NCI-H1436 treated with DMSO at 0.1 percent for 48 hours (cell line): ENCODE data around the gene SEM1.
"Not testable (repeated sequence)": the region's sequence is repeated elsewhere in the genome, so short reads cannot be mapped to it uniquely, and the experiment has no call there.

Experiments
- DNase-seq: peaks from one replicate; lab custom pipeline; 2025; lab: John Stamatoyannopoulos, UW

Gene SEM1

DNA sequence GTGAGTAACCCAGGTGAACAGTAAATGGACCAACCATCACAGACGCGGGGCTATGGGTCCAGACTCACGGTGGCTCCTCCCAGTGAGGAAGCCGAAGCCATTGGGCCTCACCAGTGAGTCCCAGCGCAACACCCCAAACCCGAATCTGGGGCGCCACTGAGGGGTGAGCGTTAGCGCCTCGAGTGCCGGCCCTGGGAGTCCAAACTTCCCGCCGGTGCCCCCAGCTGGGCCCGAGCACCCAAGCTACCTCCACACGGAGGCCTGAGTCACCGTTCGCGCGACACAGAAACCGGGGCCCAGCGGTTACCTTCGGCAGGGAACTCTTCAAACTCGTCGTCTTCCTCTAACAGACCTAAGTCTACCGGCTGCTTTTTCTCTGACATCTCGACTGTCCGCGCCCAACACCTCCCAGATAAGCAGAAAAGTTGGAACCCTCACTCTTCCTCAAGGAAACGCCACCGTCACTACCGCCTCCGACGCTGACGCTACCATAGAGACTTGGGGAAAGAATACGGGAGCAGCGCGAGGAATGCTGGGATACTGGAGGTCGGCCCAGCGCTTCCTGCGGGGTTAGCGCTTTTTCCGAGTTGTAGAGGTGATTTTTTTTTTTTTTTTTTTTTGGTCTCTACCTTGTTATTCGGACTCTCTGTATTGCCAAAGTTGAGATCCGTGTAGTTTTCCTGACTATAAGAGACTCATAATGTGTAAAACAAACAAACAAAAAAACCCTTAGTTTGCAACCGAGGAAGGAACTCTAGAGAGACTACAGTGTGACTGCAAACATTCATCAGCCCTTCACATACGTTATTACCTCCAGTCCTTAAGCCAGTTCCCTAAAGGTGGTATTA, at the start of gene SEM1:
Gene SEM1, minus strand, starts transcription at position 466 of the 848 bp plus-strand sequence. Its CDS starts 83 bp downstream, at position 383.
- DNase-seq: no peak

DNA sequence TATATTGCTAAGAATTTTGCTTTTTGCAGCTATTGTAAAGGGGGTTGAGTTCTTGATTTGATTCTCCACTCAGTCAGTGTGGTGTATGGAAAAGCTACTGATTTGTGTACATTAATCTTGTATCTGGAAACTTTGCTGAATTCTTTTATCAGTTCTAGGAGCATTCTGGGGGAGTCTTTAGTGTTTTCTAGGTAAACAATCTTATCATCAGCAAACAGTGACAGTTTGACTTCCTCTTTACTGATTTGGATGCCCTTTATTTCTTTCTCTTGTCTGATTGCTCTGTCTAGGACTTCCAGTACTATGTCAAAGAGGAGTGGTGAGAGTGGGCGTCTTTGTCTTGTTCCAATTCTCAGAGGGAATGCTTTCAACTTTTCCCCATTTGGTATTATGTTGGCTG, 48.2 kb upstream of the SEM1 start:
- not testable (repeated sequence) for DNase-seq

DNA sequence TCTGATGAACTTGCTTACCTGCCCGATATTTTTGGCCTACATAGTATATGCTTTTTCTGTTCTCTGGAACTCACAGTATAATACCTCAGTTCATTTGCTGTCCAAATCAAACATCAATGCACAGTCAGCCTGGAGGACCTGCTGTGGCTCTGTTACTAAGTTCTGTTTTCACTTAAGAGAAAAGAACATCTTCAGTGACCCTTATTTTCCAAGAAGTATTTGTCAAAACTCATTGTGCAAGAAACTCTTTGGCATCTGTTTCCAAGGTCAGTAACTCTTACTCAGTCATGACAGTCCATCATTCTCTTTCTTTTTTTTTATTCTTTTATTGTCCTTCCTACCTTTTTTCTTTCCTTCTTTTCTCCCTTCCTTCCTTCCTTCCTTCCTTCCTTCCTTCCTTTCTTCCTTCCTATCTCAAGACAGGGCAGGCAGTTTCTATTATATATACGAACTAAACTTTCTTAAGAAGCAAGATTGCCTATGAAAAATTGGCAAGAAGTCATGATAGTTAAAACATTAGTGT, 37.8 kb upstream of the SEM1 start:
- no peak for DNase-seq

DNA sequence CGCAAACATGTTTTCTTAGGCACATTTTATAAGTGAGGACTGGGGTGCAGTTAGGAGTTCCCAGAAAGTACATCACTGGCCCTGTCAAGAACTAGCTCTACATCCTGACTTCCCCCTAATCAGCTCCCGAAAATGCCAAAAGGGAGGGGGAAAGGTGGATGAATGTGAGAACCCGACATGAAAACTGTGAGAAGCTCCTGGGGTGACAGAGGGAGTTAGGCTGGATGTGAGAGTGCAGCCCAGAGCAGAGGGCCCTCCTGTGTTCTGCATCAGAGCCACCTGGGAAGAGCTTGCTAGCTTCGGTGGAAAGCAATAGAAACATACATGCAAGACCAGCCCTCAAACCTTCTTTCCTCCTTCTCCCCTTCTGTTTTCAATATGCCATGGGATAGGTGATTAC, 30.5 kb upstream of the SEM1 start:
- DNase-seq: no peak

- no peak for DNase-seq
These were observed 30.0 kb upstream of the SEM1 start for GRCh38 chr7:96739609-96740008.

DNA sequence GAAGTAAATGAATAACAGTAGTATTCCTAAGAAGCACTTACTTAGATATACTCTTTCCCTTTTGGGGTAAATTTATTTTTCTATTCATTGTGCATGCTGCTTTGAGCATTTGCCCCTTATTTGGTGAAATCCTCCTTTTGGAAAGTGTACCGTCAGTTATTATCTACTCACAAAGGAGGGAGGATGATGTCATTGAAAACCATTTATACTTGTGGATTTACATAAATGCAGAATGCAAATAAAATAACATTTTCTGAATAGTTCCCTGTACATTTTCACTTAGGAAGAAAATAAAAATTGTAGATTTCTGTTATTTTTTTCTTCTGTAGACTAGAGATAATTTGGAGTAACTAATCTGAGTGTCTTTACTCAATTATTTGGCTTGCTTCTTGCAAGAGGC, 29.5 kb upstream of the SEM1 start:
- no peak for DNase-seq

- DNase-seq: no peak
These were observed 29.1 kb upstream of the SEM1 start for GRCh38 chr7:96738705-96739104.

DNA sequence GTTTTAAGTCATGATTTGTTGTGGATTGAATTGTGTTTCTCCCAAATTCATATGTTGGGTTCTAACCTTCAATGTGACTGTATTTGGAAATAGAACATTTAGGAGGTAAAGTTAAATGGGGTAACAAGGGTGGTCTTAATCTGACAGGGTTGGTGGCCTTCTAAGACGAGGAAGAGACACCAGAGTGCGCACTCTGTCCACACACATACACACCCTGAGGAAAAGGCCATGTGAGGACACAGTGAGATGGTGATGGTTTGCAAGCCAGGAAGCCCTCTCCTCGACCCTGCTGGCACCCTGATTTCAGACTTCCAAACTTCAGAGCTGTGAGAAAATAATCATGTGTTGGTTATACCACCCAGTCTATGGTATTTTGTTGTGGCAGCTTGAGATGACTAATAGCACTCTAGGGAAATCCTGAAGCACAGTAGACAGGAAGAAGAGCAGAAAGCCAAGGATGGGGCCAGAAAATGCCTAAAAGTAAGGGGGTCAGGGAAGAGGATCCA, 28.0 kb upstream of the SEM1 start:
- DNase-seq: no peak

GRCh38 chr7:96734343-96734742, 24.7 kb upstream of the SEM1 start:
- peak; percentile 44 for DNase-seq

DNA sequence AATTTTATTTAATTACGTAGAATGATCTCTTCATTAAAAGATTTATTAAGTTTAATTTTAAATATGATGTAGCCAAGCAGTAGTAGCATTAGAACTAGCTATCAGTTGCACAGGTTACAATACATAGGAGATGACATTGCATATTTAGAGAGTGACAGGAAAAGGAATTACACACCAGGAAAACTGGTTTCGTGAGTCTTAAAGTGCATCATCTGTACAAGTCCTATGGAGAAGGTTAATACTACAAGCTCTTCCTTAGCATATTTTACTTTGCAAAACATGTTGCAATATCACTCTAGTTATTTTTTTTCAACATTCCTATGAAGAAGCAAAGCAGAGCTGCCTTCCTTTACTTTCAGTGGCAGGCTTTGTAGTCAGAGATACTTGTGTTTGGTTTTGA, 20.2 kb upstream of the SEM1 start:
- DNase-seq: no peak

DNA sequence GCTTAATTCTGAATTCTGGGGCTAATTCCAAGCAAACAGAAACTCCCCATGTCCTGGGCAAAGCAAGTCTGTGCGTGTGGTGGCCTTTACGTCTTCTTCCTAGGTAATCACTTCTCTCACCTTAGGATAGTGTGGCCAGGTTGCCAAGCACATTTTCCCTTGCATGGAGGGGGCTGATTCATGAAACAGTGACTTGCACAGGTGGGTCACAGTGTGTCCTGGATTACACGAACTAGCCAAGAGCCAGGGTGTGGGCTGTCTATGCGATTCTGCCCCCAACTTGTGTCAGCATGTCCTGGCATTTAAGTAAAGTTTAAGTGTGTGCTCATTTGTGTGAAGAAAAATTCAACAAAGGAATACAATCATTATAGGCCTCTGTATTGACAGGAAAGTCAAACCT, 18.5 kb upstream of the SEM1 start:
- no peak for DNase-seq

GRCh38 chr7:96727534-96728088, 18.0 kb upstream of the SEM1 start:
- no peak for DNase-seq

DNA sequence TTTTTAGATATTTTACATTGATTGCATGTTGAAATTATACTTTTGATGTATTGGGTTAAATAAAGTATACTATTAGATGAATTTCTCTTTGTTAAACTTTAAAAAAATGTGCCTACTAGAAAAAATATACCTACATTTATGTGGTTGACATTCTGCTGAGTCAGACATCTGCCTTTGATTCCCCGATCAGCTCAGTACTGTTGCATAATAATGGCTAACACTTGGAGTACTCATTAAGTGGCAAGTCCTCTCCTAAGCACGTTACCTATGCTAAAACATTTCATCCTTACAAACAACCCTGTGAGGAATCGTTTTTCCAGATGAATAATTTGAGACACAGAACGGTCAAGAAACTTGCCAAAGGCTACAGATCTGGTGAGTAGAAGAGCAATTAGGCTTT, 14.0 kb upstream of the SEM1 start:
- DNase-seq: peak; percentile 21

DNA sequence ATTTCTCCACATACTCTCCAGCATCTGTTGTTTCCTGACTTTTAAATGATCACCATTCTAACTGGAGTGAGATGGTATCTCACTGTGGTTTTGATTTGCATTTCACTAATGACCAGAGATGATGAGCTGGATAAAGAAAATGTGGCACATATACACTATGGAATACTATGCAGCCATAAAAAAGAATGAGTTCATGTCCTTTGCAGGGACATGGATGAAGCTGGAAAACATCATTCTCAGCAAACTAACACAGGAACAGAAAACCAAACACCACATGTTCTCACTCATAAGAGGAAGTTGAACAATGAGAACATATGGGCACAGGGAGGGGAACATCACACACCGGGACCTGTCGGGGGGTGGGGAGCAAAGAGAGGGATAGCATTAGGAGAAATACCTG, 13.3 kb upstream of the SEM1 start:
- not testable (repeated sequence) for DNase-seq

DNA sequence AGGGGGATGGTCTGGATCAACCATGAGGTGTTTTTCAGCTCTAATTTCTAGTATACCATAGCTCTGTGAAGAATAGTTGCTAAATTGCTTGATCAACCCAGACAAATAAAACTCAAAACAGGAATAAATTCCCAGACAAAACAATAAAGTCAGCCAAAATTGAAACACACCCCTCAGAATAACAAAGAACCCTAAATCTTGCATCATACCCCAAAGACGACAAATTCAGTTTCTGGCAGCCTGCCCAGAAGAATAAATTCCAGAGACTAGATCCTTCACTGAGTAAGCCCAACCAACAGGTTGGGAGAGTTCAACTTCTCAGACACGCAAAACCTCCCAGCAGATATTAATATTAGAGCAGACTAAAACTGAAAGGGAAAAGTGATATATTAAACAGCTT, 11.2 kb upstream of the SEM1 start:
- no peak for DNase-seq

- peak; percentile 53 for DNase-seq
These were observed 9.5 kb upstream of the SEM1 start for GRCh38 chr7:96719164-96719563.

DNA sequence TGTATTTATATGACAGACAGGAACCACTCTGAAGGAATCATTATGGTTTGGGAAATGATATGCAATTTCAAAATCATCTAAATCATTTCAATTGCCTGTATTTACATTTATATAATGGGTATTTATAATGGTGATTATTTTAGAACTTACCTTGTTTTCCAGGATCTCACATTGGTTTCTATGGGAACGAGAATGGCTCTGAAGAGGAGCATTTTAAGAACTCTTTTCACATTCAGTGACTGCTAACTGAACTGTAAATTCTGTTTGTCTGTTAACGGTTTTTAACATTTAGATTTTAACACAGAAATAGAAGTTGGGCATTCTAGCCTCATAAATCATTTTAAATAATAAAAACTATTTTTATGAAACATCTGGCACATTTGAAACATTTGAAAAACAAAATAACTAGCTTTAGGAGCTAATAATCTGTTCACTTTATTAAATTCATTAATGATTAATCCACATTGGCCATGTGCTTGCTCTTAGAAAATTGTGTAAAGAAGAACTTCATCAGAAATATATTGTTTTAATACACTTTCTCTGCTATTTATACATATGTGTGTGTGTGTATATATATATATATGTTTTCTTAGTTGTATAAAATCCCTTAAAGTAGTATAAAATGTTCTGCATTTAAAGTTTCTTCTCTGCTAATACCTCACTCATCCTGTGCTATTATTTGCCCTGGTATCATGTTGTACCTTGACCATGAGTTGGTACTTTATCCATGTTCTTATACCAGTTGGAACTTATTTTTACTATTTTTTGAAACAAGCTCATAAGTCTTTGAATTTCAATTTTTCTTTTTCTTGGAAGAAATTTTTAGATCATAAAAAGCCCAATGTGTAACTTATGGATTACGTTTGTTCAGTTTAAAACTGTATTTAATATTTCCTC, 8.7 kb upstream of the SEM1 start:
- no peak for DNase-seq

- DNase-seq: no peak
These were observed 3.4 kb upstream of the SEM1 start for GRCh38 chr7:96713037-96713436.

DNA sequence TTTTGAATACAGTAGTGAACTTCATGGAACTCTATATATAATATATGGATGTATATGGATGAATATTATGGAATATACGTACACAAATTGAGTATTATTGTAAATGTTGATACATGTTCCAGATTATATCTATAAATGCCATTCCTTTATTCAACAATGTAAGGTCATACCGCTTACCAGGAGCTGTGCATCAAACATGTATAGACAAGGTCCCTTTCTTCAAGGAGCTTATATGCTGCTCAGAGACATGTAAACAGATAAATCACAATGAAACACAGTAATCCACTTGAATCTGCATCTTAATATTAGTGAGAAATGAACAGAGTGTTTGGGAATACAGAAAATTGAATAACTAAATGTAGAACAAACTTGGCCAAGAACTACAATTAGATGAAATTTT, 898 bp upstream of the SEM1 start:
- no peak for DNase-seq

DNA sequence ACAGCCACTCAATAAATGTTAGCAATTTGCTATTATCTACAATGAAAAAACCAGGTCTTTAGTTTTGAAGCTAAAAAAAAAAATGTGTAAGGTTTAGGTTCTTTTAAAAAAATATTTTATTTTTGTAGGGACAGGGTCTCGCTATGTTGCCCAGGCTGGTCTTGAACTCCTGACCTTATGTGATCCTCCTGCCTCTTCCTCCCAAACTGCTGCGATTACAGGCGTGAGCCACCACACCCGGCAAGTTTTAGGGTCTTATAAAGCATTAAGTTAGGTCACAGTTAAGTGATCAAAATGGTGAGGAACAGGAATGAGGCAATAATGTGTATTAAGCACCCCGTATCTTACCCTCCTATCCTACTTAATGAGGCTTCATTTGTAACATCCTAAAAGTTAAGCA, 774 bp downstream of the SEM1 start:
- DNase-seq: no peak

DNA sequence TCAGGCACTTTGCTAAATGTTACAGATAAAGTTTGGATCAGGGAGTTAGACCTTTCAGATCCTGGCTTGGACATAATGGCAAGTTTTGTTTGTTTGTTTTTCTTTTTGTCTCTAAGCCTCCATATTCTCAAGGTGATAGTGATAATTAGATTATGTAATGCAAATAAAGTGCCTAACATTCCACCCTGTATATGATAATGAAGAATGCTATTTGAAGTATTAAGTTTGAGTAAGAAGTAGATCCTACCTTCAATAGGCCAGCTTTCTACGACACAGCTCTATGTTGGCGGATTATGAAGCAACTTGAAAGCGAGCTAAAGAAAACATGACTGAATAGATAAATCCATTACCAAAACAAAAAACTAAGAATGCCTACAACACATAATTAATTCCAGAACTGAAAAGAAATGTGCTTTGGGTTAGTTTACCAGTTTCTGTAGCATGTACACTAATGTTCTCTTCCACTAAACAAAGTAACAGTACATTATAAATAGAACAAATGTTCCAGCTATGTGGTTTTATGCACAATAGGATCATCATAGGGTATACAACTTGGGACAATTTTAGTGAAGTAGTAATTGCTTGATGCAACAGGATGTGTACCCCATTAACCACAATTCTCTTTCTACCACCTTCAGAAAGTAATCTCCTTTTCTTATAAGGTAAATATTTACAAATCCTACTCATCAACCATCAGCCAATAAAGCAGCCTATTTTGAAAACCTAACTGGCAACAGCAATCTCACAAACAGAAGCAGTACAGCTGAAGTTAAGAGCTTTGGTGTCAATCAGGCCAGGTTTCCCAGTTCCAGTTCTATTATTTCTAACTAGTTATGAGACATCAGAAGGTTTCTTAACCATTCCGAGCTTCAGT, 1.5 kb downstream of the SEM1 start:
- DNase-seq: no peak
